ENCODE data around the gene HMX1. TPM values are rescaled to one million over a fixed set of nuclear protein-coding genes. Genes with fewer than 3 reads are reported as not detected.

Gene HMX1
- total RNA-seq, 1 donor from 2014 or later = not detected

GRCh38 chr4:8828869-8829268 is 42.8 kb downstream of the HMX1 start:
- DNase-seq (ENCODE audit: low spot score) = no peak

GRCh38 chr4:8821151-8821950 is 50.3 kb downstream of the HMX1 start:
- DNase-seq (ENCODE audit: low spot score) (peak; percentile 36), ATAC-seq (no peak)

More at GRCh38 chr4:8828869-8829268, 42.8 kb downstream of the HMX1 start:
- ATAC-seq = no peak

- ATAC-seq (no peak), DNase-seq (ENCODE audit: low spot score) (peak; percentile 33)
These were observed 51.2 kb downstream of the HMX1 start for GRCh38 chr4:8820178-8821102.

- peak; percentile 31 for DNase-seq (ENCODE audit: low spot score)
- ATAC-seq = no peak
These were observed 52.0 kb downstream of the HMX1 start for GRCh38 chr4:8819473-8820177.

- DNase-seq (ENCODE audit: low spot score) (no peak), ATAC-seq (no peak)
These were observed 52.6 kb downstream of the HMX1 start for GRCh38 chr4:8819019-8819418.

- DNase-seq (ENCODE audit: low spot score) (peak; percentile 32), ATAC-seq (no peak)
These were observed 53.4 kb downstream of the HMX1 start for GRCh38 chr4:8818063-8818881.

GRCh38 chr4:8817813-8818062 is 53.9 kb downstream of the HMX1 start:
- DNase-seq (ENCODE audit: low spot score) (peak; percentile 41), ATAC-seq (no peak)

GRCh38 chr4:8817096-8817812 is 54.4 kb downstream of the HMX1 start:
- no peak for ATAC-seq
- peak; percentile 29 for DNase-seq (ENCODE audit: low spot score)

Measured in left lobe of liver (tissue), 2 donors.